PFSK-1 (cell line): Measurements from ENCODE around the gene RPA3.

Source experiments
- POLR2AphosphoS5 ChIP-seq: IDR thresholded peaks from 2 replicates; pipeline ENCODE4 v1.6.1; 2012; ENCODE audit warnings: low read depth, mild to moderate bottlenecking, control low read depth, low read length, moderate library complexity
- TF ChIP-seq, protein P1 (sequence below), 2 experiments: IDR thresholded peaks; 2 replicates each; pipeline versions ENCODE4 v1.6.1 to v1.8.0; 2011 to 2012; ENCODE audit warnings: low read depth in 2 of 2, low read length in 2 of 2, control low read depth in 1 of 2, inconsistent platforms in 1 of 2, mild to moderate bottlenecking in 1 of 2, moderate library complexity in 1 of 2; ENCODE audit not compliant: insufficient read depth in 1 of 2

DNA sequence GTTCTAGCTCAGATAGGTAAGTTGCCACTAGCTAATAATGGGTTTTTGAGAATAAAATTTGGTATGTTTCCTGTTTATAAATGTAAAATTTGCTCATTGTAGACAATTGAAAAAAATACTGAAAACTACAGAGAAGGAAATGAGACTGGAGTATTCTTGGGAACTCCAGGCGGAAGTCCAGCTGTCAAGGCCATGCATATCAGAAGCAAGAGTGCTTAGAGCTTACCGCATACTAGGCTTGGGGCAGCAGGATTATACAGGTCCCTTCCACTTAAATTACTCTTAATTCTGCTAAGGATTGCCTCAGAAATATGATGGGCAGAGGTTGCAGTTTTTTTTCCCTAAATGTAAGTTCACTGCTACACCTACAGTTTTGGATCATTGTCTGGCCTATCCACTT lies 51.2 kb downstream of the RPA3 start:
- TF ChIP-seq, protein P1, sequence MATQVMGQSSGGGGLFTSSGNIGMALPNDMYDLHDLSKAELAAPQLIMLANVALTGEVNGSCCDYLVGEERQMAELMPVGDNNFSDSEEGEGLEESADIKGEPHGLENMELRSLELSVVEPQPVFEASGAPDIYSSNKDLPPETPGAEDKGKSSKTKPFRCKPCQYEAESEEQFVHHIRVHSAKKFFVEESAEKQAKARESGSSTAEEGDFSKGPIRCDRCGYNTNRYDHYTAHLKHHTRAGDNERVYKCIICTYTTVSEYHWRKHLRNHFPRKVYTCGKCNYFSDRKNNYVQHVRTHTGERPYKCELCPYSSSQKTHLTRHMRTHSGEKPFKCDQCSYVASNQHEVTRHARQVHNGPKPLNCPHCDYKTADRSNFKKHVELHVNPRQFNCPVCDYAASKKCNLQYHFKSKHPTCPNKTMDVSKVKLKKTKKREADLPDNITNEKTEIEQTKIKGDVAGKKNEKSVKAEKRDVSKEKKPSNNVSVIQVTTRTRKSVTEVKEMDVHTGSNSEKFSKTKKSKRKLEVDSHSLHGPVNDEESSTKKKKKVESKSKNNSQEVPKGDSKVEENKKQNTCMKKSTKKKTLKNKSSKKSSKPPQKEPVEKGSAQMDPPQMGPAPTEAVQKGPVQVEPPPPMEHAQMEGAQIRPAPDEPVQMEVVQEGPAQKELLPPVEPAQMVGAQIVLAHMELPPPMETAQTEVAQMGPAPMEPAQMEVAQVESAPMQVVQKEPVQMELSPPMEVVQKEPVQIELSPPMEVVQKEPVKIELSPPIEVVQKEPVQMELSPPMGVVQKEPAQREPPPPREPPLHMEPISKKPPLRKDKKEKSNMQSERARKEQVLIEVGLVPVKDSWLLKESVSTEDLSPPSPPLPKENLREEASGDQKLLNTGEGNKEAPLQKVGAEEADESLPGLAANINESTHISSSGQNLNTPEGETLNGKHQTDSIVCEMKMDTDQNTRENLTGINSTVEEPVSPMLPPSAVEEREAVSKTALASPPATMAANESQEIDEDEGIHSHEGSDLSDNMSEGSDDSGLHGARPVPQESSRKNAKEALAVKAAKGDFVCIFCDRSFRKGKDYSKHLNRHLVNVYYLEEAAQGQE (IDR thresholded peaks at IDR 0.05; ENCODE audit: insufficient read depth in 1 of 2, low read depth in 2 of 2, low read length in 2 of 2) = no peak
- TF ChIP-seq POLR2AphosphoS5 = no peak
